Dermis blood vessel endothelial cell (primary cell): ENCODE measurements around the gene ISLR2. TPM values are rescaled to one million over a fixed set of nuclear protein-coding genes. Genes with fewer than 3 reads are reported as not detected.
A peak's percentile ranks its signal among the peaks of the same experiment; 100 is the strongest.

Experiments
- DNase-seq: peaks from one replicate; pipeline ENCODE4 v3.0.0; 2010
- total RNA-seq: library from RNA; depleted of rRNA; stranded (reverse); fragments of >200 nt; gene quantifications from 2 replicates; pipeline ENCODE4 v1.2.3, GENCODE V29; 2014

ISLR2 gene
- total RNA-seq, 1 donor from 2014 or later = not detected

DNA sequence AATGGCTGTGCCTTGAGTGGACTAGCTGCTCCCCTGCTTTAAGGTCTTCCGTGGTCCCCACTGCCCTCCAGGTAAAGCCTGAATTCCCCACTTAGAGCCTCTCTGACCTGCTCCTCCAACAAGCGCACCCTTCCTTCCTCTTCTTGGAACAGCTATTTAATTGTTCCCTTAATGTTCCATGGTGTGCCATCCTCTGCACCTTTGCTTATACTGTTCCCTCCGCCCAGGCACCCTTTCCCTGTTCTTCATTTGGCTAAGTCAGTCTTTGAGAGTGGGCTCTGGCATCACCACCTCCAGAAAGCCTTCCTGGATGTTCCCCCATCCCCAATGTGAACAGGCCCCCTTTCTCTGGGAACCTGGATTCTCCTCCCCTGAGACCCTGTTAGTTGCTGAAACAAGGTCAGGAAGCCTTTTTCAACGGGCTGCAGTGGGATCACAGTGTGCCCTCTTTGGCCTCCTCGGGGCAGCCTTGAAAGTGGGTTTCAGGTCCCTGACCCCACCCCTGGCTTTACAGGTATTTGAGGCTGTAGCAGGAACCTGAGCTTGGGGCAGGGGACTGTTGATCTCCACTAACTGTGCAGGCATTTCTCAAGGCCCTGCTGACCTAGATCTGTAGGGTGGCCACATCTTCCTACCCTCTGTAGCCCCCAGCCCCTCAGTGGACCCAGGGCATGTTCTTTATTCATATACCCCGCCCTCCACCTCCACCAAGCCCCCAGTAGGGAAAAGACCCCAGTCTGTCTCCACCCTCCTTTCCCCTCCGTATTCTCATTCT lies 48.1 kb downstream of the ISLR2 start:
- DNase-seq = no peak

DNA sequence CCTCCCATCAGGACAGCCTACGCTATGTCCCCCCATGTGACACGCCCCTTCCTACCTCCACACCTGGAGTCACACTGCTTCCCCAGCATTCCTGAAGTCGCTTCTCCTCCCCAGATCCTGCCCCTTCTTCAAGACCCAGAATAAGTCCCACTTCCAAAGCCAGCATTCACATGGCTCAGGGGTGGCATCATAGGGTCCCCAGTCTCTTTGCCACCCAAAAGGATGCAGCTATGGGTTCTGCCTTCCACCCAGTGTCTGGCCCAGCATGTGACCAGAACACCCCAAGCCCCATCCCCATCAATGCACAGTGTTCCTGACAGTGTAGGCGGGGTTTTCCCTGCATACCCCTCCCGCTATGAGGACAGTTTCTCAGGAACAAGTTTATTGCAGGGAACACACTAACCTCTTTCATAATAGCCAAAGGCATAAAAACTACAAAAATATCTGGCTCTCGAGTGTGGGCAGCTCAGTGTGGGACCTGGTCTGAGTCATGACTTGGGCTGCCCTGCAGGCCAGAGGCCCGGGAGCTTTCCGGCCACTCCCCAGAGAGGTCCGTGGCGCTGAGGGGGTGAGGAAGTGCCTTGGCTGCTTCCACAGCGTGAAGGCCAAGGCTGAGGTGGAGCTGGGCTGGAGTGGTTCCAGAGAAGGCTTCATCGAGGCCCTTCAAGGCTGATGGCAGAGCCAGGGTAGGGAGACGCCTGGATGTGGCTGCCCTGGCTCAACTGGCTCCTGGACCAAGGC lies 48.9 kb downstream of the ISLR2 start:
- DNase-seq = peak; percentile 69

DNA sequence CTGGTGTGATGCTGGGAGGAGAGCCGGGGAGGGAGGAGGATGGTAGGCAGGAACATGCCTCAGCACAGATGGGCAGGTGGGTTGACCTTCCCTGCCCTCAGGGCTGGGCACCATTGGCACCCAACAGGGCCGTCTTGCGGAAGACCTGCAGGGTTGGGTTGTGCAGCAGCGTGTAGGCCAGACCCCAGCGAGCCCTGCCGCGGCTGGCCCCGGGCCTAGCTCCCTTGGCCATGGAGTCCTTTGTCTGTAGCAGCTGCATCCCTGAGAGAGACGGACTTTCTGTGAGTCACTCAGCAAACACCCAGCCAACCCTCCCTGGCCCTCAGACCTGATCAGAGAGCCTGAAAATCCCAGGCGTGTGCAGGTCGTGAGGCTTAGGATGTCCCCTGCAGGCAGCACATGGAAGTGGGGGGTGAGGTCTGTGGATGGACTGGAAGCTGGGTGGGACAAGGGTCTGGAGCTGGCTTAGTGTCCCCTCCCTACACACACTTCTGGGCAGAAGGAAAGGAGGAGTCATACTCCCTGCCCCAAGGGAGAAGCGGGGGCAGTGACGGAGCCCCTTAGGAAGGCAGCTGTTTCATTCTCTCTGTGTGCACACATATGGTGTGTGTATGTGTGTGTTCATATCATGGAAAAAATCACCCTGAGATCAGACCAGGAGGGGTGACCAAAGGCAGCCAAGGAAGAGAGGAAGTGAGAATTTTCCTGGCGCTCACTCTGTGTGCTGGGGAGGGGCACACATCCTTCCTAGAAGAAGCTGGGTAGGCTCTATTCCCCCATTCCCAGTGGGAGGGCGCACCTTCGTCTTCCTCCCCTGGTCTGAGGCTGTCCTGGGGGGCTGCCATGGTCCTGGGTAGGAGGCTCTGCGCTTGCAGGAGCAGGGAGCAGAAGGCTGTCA lies 49.8 kb downstream of the ISLR2 start:
- DNase-seq = peak; percentile 58

DNA sequence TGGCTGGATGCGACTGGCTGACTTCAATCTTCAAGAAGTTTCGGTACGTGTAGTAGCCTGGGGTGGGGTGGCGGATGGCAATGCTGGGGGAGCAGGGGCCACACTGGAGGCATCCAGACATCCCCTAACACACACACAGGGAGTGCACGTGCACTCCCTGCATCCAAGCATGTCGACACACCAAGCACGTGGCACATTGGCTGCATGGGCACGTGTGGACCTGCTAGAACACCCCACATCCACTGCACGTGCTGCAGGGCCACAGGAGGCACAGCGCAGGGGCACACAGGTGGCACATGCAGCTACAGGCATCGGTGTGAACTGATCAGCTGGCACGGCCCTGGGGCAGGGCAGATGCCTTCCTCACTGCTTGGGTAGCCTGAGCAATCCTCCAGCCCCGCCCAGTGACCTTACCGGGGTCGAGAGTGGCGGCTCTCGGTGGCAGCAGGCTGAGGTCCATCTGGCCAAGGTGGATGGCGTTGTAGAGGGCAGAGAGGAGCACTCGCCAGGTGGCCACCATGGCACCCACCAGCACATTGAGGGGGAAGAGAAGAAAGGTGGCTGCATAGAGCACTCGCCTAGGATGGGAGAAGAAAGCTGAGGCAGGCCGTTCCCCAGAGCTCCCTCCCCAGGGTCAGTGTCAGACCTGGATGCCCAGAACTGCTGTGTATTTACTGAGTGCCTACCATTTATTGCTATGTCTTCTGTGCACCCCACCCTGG lies 50.7 kb downstream of the ISLR2 start:
- no peak for DNase-seq

DNA sequence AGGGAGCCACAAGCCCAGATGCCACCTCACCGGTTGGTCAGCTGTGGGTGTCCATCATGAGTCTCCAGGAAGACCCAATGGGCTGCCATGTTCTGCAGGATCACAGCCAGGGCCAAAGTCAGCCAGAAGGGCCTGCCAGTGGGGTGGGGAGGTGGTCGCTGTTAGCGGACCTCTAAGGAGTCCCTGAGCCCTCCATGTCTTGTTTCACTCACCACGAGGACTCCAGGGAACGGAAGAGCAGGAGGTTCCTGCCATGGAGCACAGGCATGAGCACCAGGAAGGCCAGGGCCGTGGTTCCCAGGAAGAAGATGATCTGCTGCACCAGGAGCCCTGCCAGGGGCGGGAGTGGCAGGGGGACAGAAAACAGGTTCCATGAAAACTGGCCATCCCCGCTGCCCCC lies 51.7 kb downstream of the ISLR2 start:
- DNase-seq = no peak

DNA sequence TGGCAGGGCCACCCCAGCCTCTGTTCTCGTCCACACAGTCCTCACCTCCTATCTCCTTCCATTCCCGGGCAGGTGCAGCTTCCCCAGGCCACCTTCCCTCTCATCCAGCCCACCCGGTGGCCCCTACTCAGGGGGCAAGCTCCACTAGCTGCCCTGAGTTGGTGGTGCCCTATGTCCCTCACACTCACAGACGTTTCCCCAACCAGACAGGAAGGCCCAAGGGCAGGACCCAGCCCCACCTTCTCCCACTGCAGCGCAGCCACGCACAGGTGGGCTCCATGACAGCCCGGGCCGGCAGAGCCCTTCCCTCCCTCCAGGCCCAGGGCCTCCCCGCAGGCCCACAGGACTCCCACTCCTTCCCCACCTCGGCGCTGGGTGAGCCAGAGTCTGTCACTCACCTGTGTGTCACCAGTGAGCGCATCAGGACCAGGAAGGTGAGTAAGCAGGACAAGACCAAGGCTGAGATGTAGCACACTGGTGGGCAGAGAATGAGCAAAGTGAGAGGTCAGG lies 54.3 kb downstream of the ISLR2 start:
- no peak for DNase-seq

DNA sequence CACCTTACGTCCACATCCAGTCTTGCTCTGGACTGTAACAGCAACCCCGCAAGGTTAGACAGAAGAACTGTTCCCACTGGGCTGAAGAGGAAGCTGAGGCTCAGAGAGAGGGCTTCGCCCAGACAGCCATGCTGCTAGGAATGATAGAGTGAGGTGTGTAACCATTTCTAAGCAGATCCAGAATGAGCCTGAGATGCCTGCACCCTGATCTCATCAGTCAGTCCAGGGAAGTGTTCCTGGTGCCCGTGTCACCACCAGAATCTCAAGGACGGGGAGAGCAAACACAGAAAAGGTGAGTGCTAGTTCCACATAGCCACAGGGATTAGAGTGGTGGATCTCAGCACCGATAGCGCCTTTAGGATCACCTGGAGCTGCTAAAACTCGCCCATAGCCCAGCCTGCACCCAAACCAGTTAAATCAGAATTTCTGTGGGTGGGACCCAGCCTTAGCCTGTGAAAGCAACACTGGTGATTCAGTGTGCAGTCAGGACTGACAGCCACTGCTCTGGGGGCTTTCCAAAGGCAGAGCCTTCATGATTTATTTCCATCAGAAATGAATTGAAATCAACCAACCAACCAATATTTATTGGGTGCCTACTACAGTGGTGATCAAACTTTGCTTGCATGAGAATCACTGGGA lies 55.4 kb downstream of the ISLR2 start:
- no peak for DNase-seq

Other genes starting within 250 kb of the ISLR2 start
- gene LOXL1, start 204.1 kb upstream of the ISLR2 start, total RNA-seq = 0.68 and 0.70 TPM in 2 replicates
- 19.9 and 22.3 TPM in 2 replicates for gene STOML1, start 138.3 kb upstream of the ISLR2 start, total RNA-seq
- 95.5 and 176 TPM in 2 replicates for gene PML, start 135.9 kb upstream of the ISLR2 start, total RNA-seq
- gene GOLGA6A, start 48.0 kb upstream of the ISLR2 start, total RNA-seq = not detected in 2 replicates
- 0.17 and 0.79 TPM in 2 replicates for gene ISLR, start 43.1 kb downstream of the ISLR2 start, total RNA-seq
- gene STRA6, start 72.2 kb downstream of the ISLR2 start, total RNA-seq = 0.51 TPM in 1 of 2 replicates, not detected in the other
- 0.05 TPM in 1 of 2 replicates, not detected in the other for gene CCDC33, start 105.7 kb downstream of the ISLR2 start, total RNA-seq
- gene CYP11A1, start 237.1 kb downstream of the ISLR2 start, total RNA-seq = not detected in 2 replicates